ENCODE data around the gene JUNB. TPM values are rescaled to one million over a fixed set of nuclear protein-coding genes. Genes with fewer than 3 reads are reported as not detected.

Gene JUNB
- total and polyA plus RNA-seq, 2 of the 13 experiments (the other 11 are each of a cell fraction or from before 2014, with no cell fraction given): 7.7 to 8.2 TPM

- TF ChIP-seq ZNF318 (CRISPR knock-in tag; IDR thresholded peaks at IDR 0.05) (no peak), KAT8 (CRISPR knock-in tag; IDR thresholded peaks at IDR 0.05) (peak; percentile 63), DDIT3 (CRISPR knock-in tag; IDR thresholded peaks at IDR 0.05) (no peak), RCOR2 (CRISPR knock-in tag; IDR thresholded peaks at IDR 0.05) (no peak), NFKB2 (CRISPR knock-in tag; IDR thresholded peaks at IDR 0.05; ENCODE audit: borderline replicate concordance) (peak; percentile 67; the same call in 1 of the 2 replicates), HNF4G (IDR thresholded peaks at IDR 0.05; ENCODE audit: borderline replicate concordance, low read depth, low read length) (no peak), HNF4G (CRISPR knock-in tag; IDR thresholded peaks at IDR 0.05; ENCODE audit: borderline replicate concordance, low read depth) (0 out of 2 replicates have a peak, but pooled peaks have one; percentile 72), ZNF20 (CRISPR knock-in tag; IDR thresholded peaks at IDR 0.05) (no peak), RBFOX2 (IDR thresholded peaks at IDR 0.05; ENCODE audit: low read depth, low read length) (peak; percentile 44), MAFK (conservative IDR thresholded peaks at IDR 0.05 in 1 of 2, IDR thresholded peaks at IDR 0.05 in 1 of 2; ENCODE audit: low read length in 2 of 2) (no peak), ZNF329 (CRISPR knock-in tag; IDR thresholded peaks at IDR 0.05; ENCODE audit: low read depth) (no peak), DRAP1 (CRISPR knock-in tag; IDR thresholded peaks at IDR 0.05) (no peak; the same call in 1 of the 2 replicates), MZF1 (CRISPR knock-in tag; IDR thresholded peaks at IDR 0.05; ENCODE audit: borderline replicate concordance) (no peak), HNRNPLL (IDR thresholded peaks at IDR 0.05; ENCODE audit: low read depth, low read length, poor library complexity, severe bottlenecking) (peak; percentile 77), ZSCAN9 (CRISPR knock-in tag; IDR thresholded peaks at IDR 0.05; ENCODE audit: borderline replicate concordance) (no peak)
- TF ChIP-seq, protein P1, sequence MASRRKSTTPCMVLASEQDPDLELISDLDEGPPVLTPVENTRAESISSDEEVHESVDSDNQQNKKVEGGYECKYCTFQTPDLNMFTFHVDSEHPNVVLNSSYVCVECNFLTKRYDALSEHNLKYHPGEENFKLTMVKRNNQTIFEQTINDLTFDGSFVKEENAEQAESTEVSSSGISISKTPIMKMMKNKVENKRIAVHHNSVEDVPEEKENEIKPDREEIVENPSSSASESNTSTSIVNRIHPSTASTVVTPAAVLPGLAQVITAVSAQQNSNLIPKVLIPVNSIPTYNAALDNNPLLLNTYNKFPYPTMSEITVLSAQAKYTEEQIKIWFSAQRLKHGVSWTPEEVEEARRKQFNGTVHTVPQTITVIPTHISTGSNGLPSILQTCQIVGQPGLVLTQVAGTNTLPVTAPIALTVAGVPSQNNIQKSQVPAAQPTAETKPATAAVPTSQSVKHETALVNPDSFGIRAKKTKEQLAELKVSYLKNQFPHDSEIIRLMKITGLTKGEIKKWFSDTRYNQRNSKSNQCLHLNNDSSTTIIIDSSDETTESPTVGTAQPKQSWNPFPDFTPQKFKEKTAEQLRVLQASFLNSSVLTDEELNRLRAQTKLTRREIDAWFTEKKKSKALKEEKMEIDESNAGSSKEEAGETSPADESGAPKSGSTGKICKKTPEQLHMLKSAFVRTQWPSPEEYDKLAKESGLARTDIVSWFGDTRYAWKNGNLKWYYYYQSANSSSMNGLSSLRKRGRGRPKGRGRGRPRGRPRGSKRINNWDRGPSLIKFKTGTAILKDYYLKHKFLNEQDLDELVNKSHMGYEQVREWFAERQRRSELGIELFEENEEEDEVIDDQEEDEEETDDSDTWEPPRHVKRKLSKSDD (CRISPR knock-in tag; IDR thresholded peaks at IDR 0.05; ENCODE audit: low read depth): no peak
- TF ChIP-seq, protein P2, sequence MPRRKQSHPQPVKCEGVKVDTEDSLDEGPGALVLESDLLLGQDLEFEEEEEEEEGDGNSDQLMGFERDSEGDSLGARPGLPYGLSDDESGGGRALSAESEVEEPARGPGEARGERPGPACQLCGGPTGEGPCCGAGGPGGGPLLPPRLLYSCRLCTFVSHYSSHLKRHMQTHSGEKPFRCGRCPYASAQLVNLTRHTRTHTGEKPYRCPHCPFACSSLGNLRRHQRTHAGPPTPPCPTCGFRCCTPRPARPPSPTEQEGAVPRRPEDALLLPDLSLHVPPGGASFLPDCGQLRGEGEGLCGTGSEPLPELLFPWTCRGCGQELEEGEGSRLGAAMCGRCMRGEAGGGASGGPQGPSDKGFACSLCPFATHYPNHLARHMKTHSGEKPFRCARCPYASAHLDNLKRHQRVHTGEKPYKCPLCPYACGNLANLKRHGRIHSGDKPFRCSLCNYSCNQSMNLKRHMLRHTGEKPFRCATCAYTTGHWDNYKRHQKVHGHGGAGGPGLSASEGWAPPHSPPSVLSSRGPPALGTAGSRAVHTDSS (CRISPR knock-in tag; conservative IDR thresholded peaks at IDR 0.05): 0 out of 2 replicates have a peak, but pooled peaks have one; percentile 29
Measured at GRCh38 chr19:12766051-12766521, 25.2 kb upstream of the JUNB start (continued).

Data from HepG2 (cell line).